ENCODE measurements around the gene VDR.

- TF ChIP-seq, protein P1, sequence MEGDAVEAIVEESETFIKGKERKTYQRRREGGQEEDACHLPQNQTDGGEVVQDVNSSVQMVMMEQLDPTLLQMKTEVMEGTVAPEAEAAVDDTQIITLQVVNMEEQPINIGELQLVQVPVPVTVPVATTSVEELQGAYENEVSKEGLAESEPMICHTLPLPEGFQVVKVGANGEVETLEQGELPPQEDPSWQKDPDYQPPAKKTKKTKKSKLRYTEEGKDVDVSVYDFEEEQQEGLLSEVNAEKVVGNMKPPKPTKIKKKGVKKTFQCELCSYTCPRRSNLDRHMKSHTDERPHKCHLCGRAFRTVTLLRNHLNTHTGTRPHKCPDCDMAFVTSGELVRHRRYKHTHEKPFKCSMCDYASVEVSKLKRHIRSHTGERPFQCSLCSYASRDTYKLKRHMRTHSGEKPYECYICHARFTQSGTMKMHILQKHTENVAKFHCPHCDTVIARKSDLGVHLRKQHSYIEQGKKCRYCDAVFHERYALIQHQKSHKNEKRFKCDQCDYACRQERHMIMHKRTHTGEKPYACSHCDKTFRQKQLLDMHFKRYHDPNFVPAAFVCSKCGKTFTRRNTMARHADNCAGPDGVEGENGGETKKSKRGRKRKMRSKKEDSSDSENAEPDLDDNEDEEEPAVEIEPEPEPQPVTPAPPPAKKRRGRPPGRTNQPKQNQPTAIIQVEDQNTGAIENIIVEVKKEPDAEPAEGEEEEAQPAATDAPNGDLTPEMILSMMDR (IDR thresholded peaks at IDR 0.05): no peak
- no peak for TF ChIP-seq POLR2A (IDR thresholded peaks at IDR 0.05)
Measured at GRCh38 chr12:47896022-47896421, 8.8 kb downstream of the VDR start.

Measured in transverse colon (tissue), 3 donors.